Activated T-cell treated with anti-CD3 and anti-CD28 coated beads for 4 hours (primary cell): Measurements from ENCODE around the gene NPTX2.
"Not testable (repeated sequence)": the region's sequence is repeated elsewhere in the genome, so short reads cannot be mapped to it uniquely, and the experiment has no call there.

Experiments used
- DNase-seq: peaks from one replicate; pipeline ENCODE4 v3.0.0-alpha.2; 2020

NPTX2 gene

GRCh38 chr7:98617051-98617959 lies at the start of gene NPTX2:
TSS of gene NPTX2 (plus strand) at chr7:98617285. CDS start at chr7:98617462, 177 bp downstream.
- no peak for DNase-seq

GRCh38 chr7:98567991-98568390 lies 49.1 kb upstream of the NPTX2 start:
- no peak for DNase-seq

- DNase-seq: no peak
These were observed 48.2 kb upstream of the NPTX2 start for GRCh38 chr7:98568891-98569290.

GRCh38 chr7:98569691-98570337 lies 47.3 kb upstream of the NPTX2 start:
- DNase-seq: no peak

- no peak for DNase-seq
These were observed 46.1 kb upstream of the NPTX2 start for GRCh38 chr7:98571006-98571405.

- no peak for DNase-seq
These were observed 45.1 kb upstream of the NPTX2 start for GRCh38 chr7:98571986-98572385.

GRCh38 chr7:98572716-98573115 lies 44.4 kb upstream of the NPTX2 start:
- DNase-seq: not testable (repeated sequence)

GRCh38 chr7:98573816-98574215 lies 43.3 kb upstream of the NPTX2 start:
- DNase-seq: no peak

- no peak for DNase-seq
These were observed 41.2 kb upstream of the NPTX2 start for GRCh38 chr7:98575878-98576277.

GRCh38 chr7:98584830-98585229 lies 32.3 kb upstream of the NPTX2 start:
- no peak for DNase-seq

GRCh38 chr7:98591926-98592325 lies 25.2 kb upstream of the NPTX2 start:
- no peak for DNase-seq

- DNase-seq: no peak
These were observed 22.7 kb upstream of the NPTX2 start for GRCh38 chr7:98594348-98594747.

- DNase-seq: no peak
These were observed 22.3 kb upstream of the NPTX2 start for GRCh38 chr7:98594787-98595186.

GRCh38 chr7:98598846-98599615 lies 18.1 kb upstream of the NPTX2 start:
- no peak for DNase-seq

GRCh38 chr7:98599886-98600285 lies 17.2 kb upstream of the NPTX2 start:
- no peak for DNase-seq

GRCh38 chr7:98602755-98603398 lies 14.2 kb upstream of the NPTX2 start:
- DNase-seq: no peak

GRCh38 chr7:98603399-98603788 lies 13.7 kb upstream of the NPTX2 start:
- DNase-seq: no peak

- DNase-seq: no peak
These were observed 3.3 kb upstream of the NPTX2 start for GRCh38 chr7:98613601-98614425.

GRCh38 chr7:98616381-98617050 lies 569 bp upstream of the NPTX2 start:
- no peak for DNase-seq

GRCh38 chr7:98617960-98618418 lies 904 bp downstream of the NPTX2 start:
- DNase-seq: no peak

GRCh38 chr7:98618786-98619185 lies 1.7 kb downstream of the NPTX2 start:
- DNase-seq: no peak
